Measurements from ENCODE around the gene TMEM125. TPM values are rescaled to one million over a fixed set of nuclear protein-coding genes. Genes with fewer than 3 reads are reported as not detected.

The TMEM125 gene
- polyA plus RNA-seq, 1 of the 3 experiments (the other 2 are of a cell fraction), result not detected

DNA sequence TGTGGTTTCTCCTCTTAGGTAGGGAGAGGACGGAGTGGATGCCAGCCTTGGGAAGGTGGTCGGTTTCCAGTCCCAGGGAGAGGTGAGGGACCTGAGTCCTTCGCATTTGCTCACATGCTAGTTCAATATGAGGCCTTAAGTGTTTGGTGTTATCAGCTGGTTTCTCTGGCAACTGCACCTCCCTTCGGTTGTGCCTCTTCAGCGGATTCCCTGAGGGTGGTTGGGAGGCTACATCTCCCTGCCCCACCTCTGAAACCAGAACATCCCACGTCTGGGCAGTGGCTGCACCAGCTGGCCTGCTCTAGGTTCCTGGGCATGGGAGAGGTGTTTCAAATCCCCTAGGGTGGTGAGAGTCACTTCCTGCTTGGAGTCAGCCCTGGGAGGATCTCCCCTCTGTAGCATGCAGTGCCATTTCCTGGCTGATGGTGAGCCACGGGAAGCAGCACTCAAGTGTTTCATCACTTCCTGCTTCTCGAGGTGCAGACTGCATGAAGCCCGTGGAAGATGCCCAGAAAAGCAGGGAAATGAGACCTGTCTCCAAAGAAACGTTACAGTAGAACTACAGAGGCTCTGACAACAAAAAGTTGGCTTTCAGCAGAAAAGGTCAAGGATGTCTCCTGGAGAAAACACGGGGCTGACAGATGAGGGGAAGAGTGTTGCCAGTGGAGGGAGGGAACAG lies 4.5 kb downstream of the TMEM125 start:
- Histone ChIP-seq H3K79me2 (ENCODE audit: insufficient read depth) (no peaks in the 10 kb centered on the region), H3K27me3 (ENCODE audit: insufficient read depth) (peaks cover 11% of the 10 kb centered on the region; the same call in 1 of the 2 replicates), H3K9me3 (no peaks in the 10 kb centered on the region), H3K4me1 (ENCODE audit: control insufficient read depth in 1 of 2, insufficient read depth in 2 of 2, low read depth in 1 of 2, low read length in 1 of 2) (no peaks in the 10 kb centered on the region; a peak in 1 of 4 replicates), H2AFZ (ENCODE audit: low read depth) (peak overlapping the region; percentile 51; the same call in 1 of the 2 replicates), H3K9me2 (no peaks in the 10 kb centered on the region), H3F3A (replicated peaks; ENCODE audit: insufficient read depth) (no peaks in the 10 kb centered on the region), H3K4me3 (ENCODE audit: low read depth in 2 of 2, low read length in 1 of 2) (no peak overlapping the region), H3K27ac (ENCODE audit: low read depth in 2 of 2, low read length in 1 of 2) (no peak overlapping the region), H3K4me2 (no peak overlapping the region), H3K36me3 (replicated peaks in 1 of 2; ENCODE audit: control insufficient read depth in 1 of 2, insufficient read depth in 2 of 2, low read length in 1 of 2) (no peaks in the 10 kb centered on the region), H3K9ac (no peak overlapping the region), H4K20me1 (ENCODE audit: insufficient read depth) (no peaks in the 10 kb centered on the region)
- 39% methylated on average over 8 of the region's 11 CpGs for WGBS (ENCODE audit: low lambda C conversion rate)
- POLR2A ChIA-PET, result no interaction called here
- DNase-seq, result no peak
- CTCF ChIA-PET, result no interaction called here
- TF ChIP-seq GABPA (IDR thresholded peaks at IDR 0.05; ENCODE audit: low read depth) (0 out of 2 replicates have a peak, but pooled peaks have one; percentile 15), RAD21 (IDR thresholded peaks at IDR 0.05; ENCODE audit: low read length) (no peak)

DNA sequence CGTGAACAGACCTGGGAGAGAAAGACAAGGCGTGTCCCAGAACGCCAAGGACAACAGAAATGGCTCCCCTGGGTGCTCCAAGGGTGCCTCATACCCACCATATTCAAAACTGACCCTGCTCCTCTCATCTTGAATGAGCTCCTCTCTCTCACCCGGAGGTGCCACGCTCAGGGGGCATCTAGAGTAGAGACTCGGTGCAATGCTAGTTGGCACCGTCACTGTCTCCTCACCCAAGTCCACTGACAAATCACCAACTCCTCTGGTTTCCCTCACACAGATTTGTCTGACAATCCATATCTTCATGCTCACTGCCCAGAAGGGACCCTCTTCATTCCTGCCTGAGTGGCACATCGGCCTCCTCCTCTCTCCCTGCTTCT lies 5.0 kb downstream of the TMEM125 start:
- no peak for TF ChIP-seq MXI1 (IDR thresholded peaks at IDR 0.05; ENCODE audit: low read depth, low read length)
- TF ChIP-seq EP300 (IDR thresholded peaks at IDR 0.05; ENCODE audit: borderline replicate concordance in 1 of 2, low read depth in 1 of 2, low read length in 1 of 2), result no peak
- TF ChIP-seq GATA2 (CRISPR knock-in tag; IDR thresholded peaks at IDR 0.05), result no peak
- TF ChIP-seq MEF2A (IDR thresholded peaks at IDR 0.05; ENCODE audit: borderline replicate concordance, low read depth), result no peak
- no peak for TF ChIP-seq SMC3 (IDR thresholded peaks at IDR 0.05; ENCODE audit: low read depth, low read length)
- TF ChIP-seq YY1 (IDR thresholded peaks at IDR 0.05; ENCODE audit: low read depth), result no peak
- TF ChIP-seq TEAD4 (IDR thresholded peaks at IDR 0.05; ENCODE audit: borderline replicate concordance, insufficient read depth), result no peak
- no peak for TF ChIP-seq RFX5 (IDR thresholded peaks at IDR 0.05; ENCODE audit: low read length)
- TF ChIP-seq, protein P1, sequence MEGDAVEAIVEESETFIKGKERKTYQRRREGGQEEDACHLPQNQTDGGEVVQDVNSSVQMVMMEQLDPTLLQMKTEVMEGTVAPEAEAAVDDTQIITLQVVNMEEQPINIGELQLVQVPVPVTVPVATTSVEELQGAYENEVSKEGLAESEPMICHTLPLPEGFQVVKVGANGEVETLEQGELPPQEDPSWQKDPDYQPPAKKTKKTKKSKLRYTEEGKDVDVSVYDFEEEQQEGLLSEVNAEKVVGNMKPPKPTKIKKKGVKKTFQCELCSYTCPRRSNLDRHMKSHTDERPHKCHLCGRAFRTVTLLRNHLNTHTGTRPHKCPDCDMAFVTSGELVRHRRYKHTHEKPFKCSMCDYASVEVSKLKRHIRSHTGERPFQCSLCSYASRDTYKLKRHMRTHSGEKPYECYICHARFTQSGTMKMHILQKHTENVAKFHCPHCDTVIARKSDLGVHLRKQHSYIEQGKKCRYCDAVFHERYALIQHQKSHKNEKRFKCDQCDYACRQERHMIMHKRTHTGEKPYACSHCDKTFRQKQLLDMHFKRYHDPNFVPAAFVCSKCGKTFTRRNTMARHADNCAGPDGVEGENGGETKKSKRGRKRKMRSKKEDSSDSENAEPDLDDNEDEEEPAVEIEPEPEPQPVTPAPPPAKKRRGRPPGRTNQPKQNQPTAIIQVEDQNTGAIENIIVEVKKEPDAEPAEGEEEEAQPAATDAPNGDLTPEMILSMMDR (IDR thresholded peaks at IDR 0.05), result no peak
- TF ChIP-seq FOXM1 (IDR thresholded peaks at IDR 0.05; ENCODE audit: low read depth), result no peak
- no peak for TF ChIP-seq GABPA (IDR thresholded peaks at IDR 0.05; ENCODE audit: low read depth)
- no peak for TF ChIP-seq TAF1 (IDR thresholded peaks at IDR 0.05; ENCODE audit: borderline replicate concordance, low read depth, low read length)
- no peak for TF ChIP-seq FOXJ3 (CRISPR knock-in tag; IDR thresholded peaks at IDR 0.05)
- TF ChIP-seq, protein P2, sequence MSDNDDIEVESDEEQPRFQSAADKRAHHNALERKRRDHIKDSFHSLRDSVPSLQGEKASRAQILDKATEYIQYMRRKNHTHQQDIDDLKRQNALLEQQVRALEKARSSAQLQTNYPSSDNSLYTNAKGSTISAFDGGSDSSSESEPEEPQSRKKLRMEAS (IDR thresholded peaks at IDR 0.05; ENCODE audit: low read depth), result no peak
- TF ChIP-seq, protein P3, sequence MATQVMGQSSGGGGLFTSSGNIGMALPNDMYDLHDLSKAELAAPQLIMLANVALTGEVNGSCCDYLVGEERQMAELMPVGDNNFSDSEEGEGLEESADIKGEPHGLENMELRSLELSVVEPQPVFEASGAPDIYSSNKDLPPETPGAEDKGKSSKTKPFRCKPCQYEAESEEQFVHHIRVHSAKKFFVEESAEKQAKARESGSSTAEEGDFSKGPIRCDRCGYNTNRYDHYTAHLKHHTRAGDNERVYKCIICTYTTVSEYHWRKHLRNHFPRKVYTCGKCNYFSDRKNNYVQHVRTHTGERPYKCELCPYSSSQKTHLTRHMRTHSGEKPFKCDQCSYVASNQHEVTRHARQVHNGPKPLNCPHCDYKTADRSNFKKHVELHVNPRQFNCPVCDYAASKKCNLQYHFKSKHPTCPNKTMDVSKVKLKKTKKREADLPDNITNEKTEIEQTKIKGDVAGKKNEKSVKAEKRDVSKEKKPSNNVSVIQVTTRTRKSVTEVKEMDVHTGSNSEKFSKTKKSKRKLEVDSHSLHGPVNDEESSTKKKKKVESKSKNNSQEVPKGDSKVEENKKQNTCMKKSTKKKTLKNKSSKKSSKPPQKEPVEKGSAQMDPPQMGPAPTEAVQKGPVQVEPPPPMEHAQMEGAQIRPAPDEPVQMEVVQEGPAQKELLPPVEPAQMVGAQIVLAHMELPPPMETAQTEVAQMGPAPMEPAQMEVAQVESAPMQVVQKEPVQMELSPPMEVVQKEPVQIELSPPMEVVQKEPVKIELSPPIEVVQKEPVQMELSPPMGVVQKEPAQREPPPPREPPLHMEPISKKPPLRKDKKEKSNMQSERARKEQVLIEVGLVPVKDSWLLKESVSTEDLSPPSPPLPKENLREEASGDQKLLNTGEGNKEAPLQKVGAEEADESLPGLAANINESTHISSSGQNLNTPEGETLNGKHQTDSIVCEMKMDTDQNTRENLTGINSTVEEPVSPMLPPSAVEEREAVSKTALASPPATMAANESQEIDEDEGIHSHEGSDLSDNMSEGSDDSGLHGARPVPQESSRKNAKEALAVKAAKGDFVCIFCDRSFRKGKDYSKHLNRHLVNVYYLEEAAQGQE (IDR thresholded peaks at IDR 0.05; ENCODE audit: low read depth, low read length), result no peak
- TF ChIP-seq, protein P4, sequence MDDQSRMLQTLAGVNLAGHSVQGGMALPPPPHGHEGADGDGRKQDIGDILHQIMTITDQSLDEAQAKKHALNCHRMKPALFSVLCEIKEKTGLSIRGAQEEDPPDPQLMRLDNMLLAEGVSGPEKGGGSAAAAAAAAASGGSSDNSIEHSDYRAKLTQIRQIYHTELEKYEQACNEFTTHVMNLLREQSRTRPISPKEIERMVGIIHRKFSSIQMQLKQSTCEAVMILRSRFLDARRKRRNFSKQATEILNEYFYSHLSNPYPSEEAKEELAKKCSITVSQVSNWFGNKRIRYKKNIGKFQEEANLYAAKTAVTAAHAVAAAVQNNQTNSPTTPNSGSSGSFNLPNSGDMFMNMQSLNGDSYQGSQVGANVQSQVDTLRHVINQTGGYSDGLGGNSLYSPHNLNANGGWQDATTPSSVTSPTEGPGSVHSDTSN (IDR thresholded peaks at IDR 0.05), result no peak
- no peak for TF ChIP-seq NFIC (IDR thresholded peaks at IDR 0.05; ENCODE audit: borderline replicate concordance)
- no peak for TF ChIP-seq TCF12 (IDR thresholded peaks at IDR 0.05)
- no peak for TF ChIP-seq RAD21 (IDR thresholded peaks at IDR 0.05; ENCODE audit: low read length)
- TF ChIP-seq, protein P5, sequence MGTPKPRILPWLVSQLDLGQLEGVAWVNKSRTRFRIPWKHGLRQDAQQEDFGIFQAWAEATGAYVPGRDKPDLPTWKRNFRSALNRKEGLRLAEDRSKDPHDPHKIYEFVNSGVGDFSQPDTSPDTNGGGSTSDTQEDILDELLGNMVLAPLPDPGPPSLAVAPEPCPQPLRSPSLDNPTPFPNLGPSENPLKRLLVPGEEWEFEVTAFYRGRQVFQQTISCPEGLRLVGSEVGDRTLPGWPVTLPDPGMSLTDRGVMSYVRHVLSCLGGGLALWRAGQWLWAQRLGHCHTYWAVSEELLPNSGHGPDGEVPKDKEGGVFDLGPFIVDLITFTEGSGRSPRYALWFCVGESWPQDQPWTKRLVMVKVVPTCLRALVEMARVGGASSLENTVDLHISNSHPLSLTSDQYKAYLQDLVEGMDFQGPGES (IDR thresholded peaks at IDR 0.05; ENCODE audit: low read depth, low read length), result no peak
- no peak overlapping the region for H3K9ac ChIP-seq
- ChIA-PET CTCF (no interaction called here), POLR2A (no interaction called here)
- H3F3A ChIP-seq (replicated peaks; ENCODE audit: insufficient read depth), result no peaks in the 10 kb centered on the region
- no peaks in the 10 kb centered on the region for H3K9me3 ChIP-seq
- DNase-seq, result no peak
- no peaks in the 10 kb centered on the region for H3K9me2 ChIP-seq
- no peak overlapping the region for H3K4me3 ChIP-seq (ENCODE audit: low read depth in 2 of 2, low read length in 1 of 2)
- no peaks in the 10 kb centered on the region for H3K36me3 ChIP-seq (replicated peaks in 1 of 2; ENCODE audit: control insufficient read depth in 1 of 2, insufficient read depth in 2 of 2, low read length in 1 of 2)
- no peak overlapping the region for H3K4me2 ChIP-seq
- no peak overlapping the region for H3K27ac ChIP-seq (ENCODE audit: low read depth in 2 of 2, low read length in 1 of 2)
- no peaks in the 10 kb centered on the region for H3K79me2 ChIP-seq (ENCODE audit: insufficient read depth)
- peak overlapping the region; percentile 51; the same call in 1 of the 2 replicates for H2AFZ ChIP-seq (ENCODE audit: low read depth)
- WGBS (ENCODE audit: low lambda C conversion rate), result 76% methylated on average over 8 of the region's 8 CpGs
- peaks cover 11% of the 10 kb centered on the region; the same call in 1 of the 2 replicates for H3K27me3 ChIP-seq (ENCODE audit: insufficient read depth)
- no peaks in the 10 kb centered on the region; a peak in 1 of 4 replicates for H3K4me1 ChIP-seq (ENCODE audit: control insufficient read depth in 1 of 2, insufficient read depth in 2 of 2, low read depth in 1 of 2, low read length in 1 of 2)
- no peaks in the 10 kb centered on the region for H4K20me1 ChIP-seq (ENCODE audit: insufficient read depth)

Measured in SK-N-SH (cell line).